Mesenchymal stem cell (in vitro differentiated cells and primary cell): Measurements from ENCODE around the gene ARRB2.
"Not testable (repeated sequence)": the region's sequence is repeated elsewhere in the genome, so short reads cannot be mapped to it uniquely, and the experiment has no call there.

Experiments
- DNase-seq: peaks from one replicate; pipeline ENCODE4 v3.0.0-alpha.2; 2013
- H2AFZ ChIP-seq: one replicate; pipeline ENCODE4 v1.6.1; 2013; ENCODE audit warnings: low read depth, mild to moderate bottlenecking, control low read depth, inconsistent platforms, low read length, moderate library complexity
- H2AK5ac ChIP-seq: 2 replicates; pipeline ENCODE4 v1.6.1; 2013; ENCODE audit warnings: low read length, moderate library complexity, mild to moderate bottlenecking, inconsistent platforms; ENCODE audit not compliant: severe bottlenecking
- H2BK120ac ChIP-seq: one replicate; pipeline ENCODE4 v1.6.1; 2013; ENCODE audit warnings: low read depth, mild to moderate bottlenecking, inconsistent platforms, low read length, moderate library complexity
- H2BK12ac ChIP-seq, 2 experiments: one replicate each; pipeline ENCODE4 v1.6.1; 2013; ENCODE audit warnings: inconsistent platforms in 2 of 2, low read length in 2 of 2, mild to moderate bottlenecking in 2 of 2, moderate library complexity in 2 of 2, control low read depth in 1 of 2
- H2BK15ac ChIP-seq: one replicate; pipeline ENCODE4 v1.6.1; 2013; ENCODE audit warnings: mild to moderate bottlenecking, low read depth, inconsistent platforms; ENCODE audit not compliant: poor library complexity, severe bottlenecking
- H2BK5ac ChIP-seq: 2 replicates; pipeline ENCODE4 v1.6.1; 2013; ENCODE audit warnings: low read depth, mild to moderate bottlenecking, low read length, control low read depth, inconsistent platforms; ENCODE audit not compliant: poor library complexity, severe bottlenecking
- H3K14ac ChIP-seq, 2 experiments: one replicate each; pipeline ENCODE4 v1.6.1; 2013; ENCODE audit warnings: inconsistent platforms in 2 of 2, low read length in 2 of 2, control low read depth in 1 of 2, mild to moderate bottlenecking in 1 of 2, moderate library complexity in 1 of 2
- H3K18ac ChIP-seq, 2 experiments: one replicate each; pipeline ENCODE4 v1.6.1; 2013; ENCODE audit warnings: inconsistent platforms in 2 of 2, low read length in 2 of 2, control low read depth in 1 of 2, low read depth in 1 of 2, mild to moderate bottlenecking in 1 of 2
- H3K23ac ChIP-seq, 2 experiments: one replicate each; pipeline ENCODE4 v1.6.1; 2013; ENCODE audit warnings: inconsistent platforms in 2 of 2, low read length in 2 of 2, mild to moderate bottlenecking in 2 of 2, moderate library complexity in 2 of 2, control low read depth in 1 of 2
- H3K27ac ChIP-seq: 2 replicates; pipeline ENCODE4 v1.5.1; 2013; ENCODE audit warnings: mild to moderate bottlenecking, moderate library complexity, low read length, control low read depth, inconsistent platforms; ENCODE audit not compliant: poor library complexity, severe bottlenecking
- H3K27me3 ChIP-seq, 2 experiments: 2 replicates each; pipeline versions ENCODE4 v1.6.1 to v1.7.0; 2013; ENCODE audit warnings: low read length in 2 of 2, mild to moderate bottlenecking in 2 of 2, moderate library complexity in 2 of 2, control low read depth in 1 of 2, inconsistent platforms in 1 of 2; ENCODE audit not compliant: control insufficient read depth in 1 of 2, insufficient read depth in 1 of 2
- H3K36me3 ChIP-seq, 2 experiments: 2 replicates each; pipeline versions ENCODE4 v1.6.1 to v1.7.0; 2013; ENCODE audit warnings: low read length in 2 of 2, control low read depth in 1 of 2, inconsistent platforms in 1 of 2, low read depth in 1 of 2, mild to moderate bottlenecking in 1 of 2; ENCODE audit not compliant: insufficient read depth in 2 of 2, control insufficient read depth in 1 of 2
- H3K4ac ChIP-seq, 2 experiments: one replicate each; pipeline ENCODE4 v1.6.1; 2013; ENCODE audit warnings: inconsistent platforms in 2 of 2, low read length in 2 of 2, mild to moderate bottlenecking in 2 of 2, moderate library complexity in 2 of 2, control low read depth in 1 of 2, low read depth in 1 of 2
- H3K4me1 ChIP-seq: 2 replicates; pipeline ENCODE4 v1.6.1; 2013; ENCODE audit warnings: low read depth, low read length, control low read depth; ENCODE audit not compliant: control insufficient read depth, insufficient read depth
- H3K4me2 ChIP-seq: 2 replicates; pipeline ENCODE4 v1.6.1; 2013; ENCODE audit warnings: low read length, mild to moderate bottlenecking, inconsistent platforms; ENCODE audit not compliant: poor library complexity, severe bottlenecking
- H3K4me3 ChIP-seq, 2 experiments: 2 replicates each; pipeline versions ENCODE4 v1.5.1 to v1.7.0; 2013; ENCODE audit warnings: low read length in 2 of 2, mild to moderate bottlenecking in 2 of 2, control low read depth in 1 of 2, low read depth in 1 of 2; ENCODE audit not compliant: insufficient read depth in 1 of 2
- H3K79me1 ChIP-seq: replicated peaks from 2 replicates; pipeline ENCODE4 v1.6.1; 2013; ENCODE audit warnings: mild to moderate bottlenecking, control low read depth, low read length, inconsistent platforms; ENCODE audit not compliant: poor library complexity, severe bottlenecking
- H3K9ac ChIP-seq: 2 replicates; pipeline ENCODE4 v1.7.0; 2013; ENCODE audit warnings: mild to moderate bottlenecking, low read length, moderate library complexity
- H3K9me3 ChIP-seq: 2 replicates; pipeline ENCODE4 v1.7.0; 2013; ENCODE audit warnings: mild to moderate bottlenecking, low read length; ENCODE audit not compliant: control insufficient read depth
- H4K8ac ChIP-seq: one replicate; pipeline ENCODE4 v1.6.1; 2013; ENCODE audit warnings: inconsistent platforms, mild to moderate bottlenecking, low read length, moderate library complexity
- H4K91ac ChIP-seq: one replicate; pipeline ENCODE4 v1.6.1; 2013; ENCODE audit warnings: mild to moderate bottlenecking, low read length, inconsistent platforms
- WGBS: methylation state at CpG from one replicate; pipeline ENCODE4 v1.1.7; 2013; ENCODE audit warnings: mixed read lengths; 5-methylcytosine and 5-hydroxymethylcytosine counted together

The ARRB2 gene

GRCh38 chr17:4704574-4704907, 5.9 kb upstream of the ARRB2 start:
- not testable (repeated sequence) for H3K4me1 ChIP-seq, H3K4ac ChIP-seq, DNase-seq, H3K14ac ChIP-seq, H4K8ac ChIP-seq, H3K36me3 ChIP-seq, H2BK120ac ChIP-seq, H3K9me3 ChIP-seq, H2BK12ac ChIP-seq, H3K27ac ChIP-seq, H4K91ac ChIP-seq, H3K27me3 ChIP-seq, H3K23ac ChIP-seq, H2AFZ ChIP-seq, H3K18ac ChIP-seq, H2BK15ac ChIP-seq, H3K79me1 ChIP-seq, H2BK5ac ChIP-seq, H2AK5ac ChIP-seq
- Histone ChIP-seq H3K4me3 (peak overlapping the region in 1 of 2 experiments; percentile 98), H3K4me2 (peak overlapping the region; percentile 62), H3K9ac (peak overlapping the region; percentile 96)
- WGBS = 89% methylated on average over 14 of the region's 14 CpGs

GRCh38 chr17:4704991-4705390, 5.4 kb upstream of the ARRB2 start:
- WGBS = 97% methylated on average over 15 of the region's 15 CpGs
- no peak overlapping the region for H3K14ac ChIP-seq

GRCh38 chr17:4706121-4706520, 4.3 kb upstream of the ARRB2 start:
- Histone ChIP-seq H2AFZ (no peak overlapping the region), H2AK5ac (peak overlapping the region; percentile 28), H3K14ac (no peak overlapping the region), H3K27ac (no peak overlapping the region), H4K91ac (no peak overlapping the region), H3K23ac (no peak overlapping the region), H2BK5ac (no peak overlapping the region), H3K36me3 (no peaks in the 10 kb centered on the region), H2BK120ac (no peak overlapping the region), H2BK12ac (no peak overlapping the region), H3K27me3 (no peaks in the 10 kb centered on the region), H3K18ac (no peak overlapping the region), H3K4ac (no peak overlapping the region), H3K4me1 (peaks cover 16% of the 10 kb centered on the region), H3K79me1 (peaks cover 8% of the 10 kb centered on the region), H4K8ac (no peak overlapping the region), H2BK15ac (no peak overlapping the region), H3K9me3 (no peaks in the 10 kb centered on the region), H3K4me2 (no peak overlapping the region), H3K4me3 (no peak overlapping the region), H3K9ac (no peak overlapping the region)
- WGBS = 39% methylated on average over 7 of the region's 7 CpGs
- peak; percentile 49 for DNase-seq

More at GRCh38 chr17:4704991-4705390, 5.4 kb upstream of the ARRB2 start:
- Histone ChIP-seq H2BK12ac (no peak overlapping the region), H2BK15ac (no peak overlapping the region), H2AFZ (no peak overlapping the region), H3K4ac (no peak overlapping the region), H4K91ac (no peak overlapping the region), H3K4me3 (no peak overlapping the region), H2BK5ac (no peak overlapping the region), H2BK120ac (no peak overlapping the region), H3K27ac (no peak overlapping the region), H3K9ac (no peak overlapping the region), H3K79me1 (peaks cover 7% of the 10 kb centered on the region), H3K23ac (no peak overlapping the region), H3K18ac (no peak overlapping the region), H3K27me3 (no peaks in the 10 kb centered on the region), H3K9me3 (no peaks in the 10 kb centered on the region), H4K8ac (no peak overlapping the region), H2AK5ac (no peak overlapping the region), H3K4me1 (peaks cover 11% of the 10 kb centered on the region), H3K36me3 (no peaks in the 10 kb centered on the region), H3K4me2 (no peak overlapping the region)
- DNase-seq = no peak

GRCh38 chr17:4708436-4708835, 2.0 kb upstream of the ARRB2 start:
- no peak overlapping the region for H4K91ac ChIP-seq
- no peak overlapping the region for H3K4me3 ChIP-seq
- H3K27ac ChIP-seq = no peak overlapping the region
- DNase-seq = peak; percentile 19
- H3K4me2 ChIP-seq = no peak overlapping the region
- WGBS = 88% methylated on average over 6 of the region's 8 CpGs
- H3K9ac ChIP-seq = no peak overlapping the region
- H2BK120ac ChIP-seq = no peak overlapping the region
- H3K36me3 ChIP-seq = no peaks in the 10 kb centered on the region
- no peak overlapping the region for H2AFZ ChIP-seq
- peaks cover 14% of the 10 kb centered on the region for H3K79me1 ChIP-seq
- H3K23ac ChIP-seq = no peak overlapping the region
- no peak overlapping the region for H4K8ac ChIP-seq
- no peak overlapping the region for H2BK5ac ChIP-seq
- no peak overlapping the region for H3K14ac ChIP-seq
- H3K4ac ChIP-seq = no peak overlapping the region
- no peaks in the 10 kb centered on the region for H3K9me3 ChIP-seq
- H2AK5ac ChIP-seq = no peak overlapping the region
- H3K18ac ChIP-seq = no peak overlapping the region
- H2BK12ac ChIP-seq = no peak overlapping the region
- no peaks in the 10 kb centered on the region for H3K27me3 ChIP-seq
- peaks cover 19% of the 10 kb centered on the region for H3K4me1 ChIP-seq
- no peak overlapping the region for H2BK15ac ChIP-seq
